Urothelium cell line (cell line): ENCODE data around the gene GGTLC2.
"Not testable (repeated sequence)": the region's sequence is repeated elsewhere in the genome, so short reads cannot be mapped to it uniquely, and the experiment has no call there.

Source experiments
- DNase-seq: peaks from one replicate; pipeline ENCODE4 v3.0.0; 2011; ENCODE audit warnings: low spot score, mixed read lengths
- FAIRE-seq: peaks from 2 replicates; lab custom pipeline; 2011; peaks lifted over from hg19 to GRCh38; lab: Jason Lieb, UNC

The GGTLC2 gene

DNA sequence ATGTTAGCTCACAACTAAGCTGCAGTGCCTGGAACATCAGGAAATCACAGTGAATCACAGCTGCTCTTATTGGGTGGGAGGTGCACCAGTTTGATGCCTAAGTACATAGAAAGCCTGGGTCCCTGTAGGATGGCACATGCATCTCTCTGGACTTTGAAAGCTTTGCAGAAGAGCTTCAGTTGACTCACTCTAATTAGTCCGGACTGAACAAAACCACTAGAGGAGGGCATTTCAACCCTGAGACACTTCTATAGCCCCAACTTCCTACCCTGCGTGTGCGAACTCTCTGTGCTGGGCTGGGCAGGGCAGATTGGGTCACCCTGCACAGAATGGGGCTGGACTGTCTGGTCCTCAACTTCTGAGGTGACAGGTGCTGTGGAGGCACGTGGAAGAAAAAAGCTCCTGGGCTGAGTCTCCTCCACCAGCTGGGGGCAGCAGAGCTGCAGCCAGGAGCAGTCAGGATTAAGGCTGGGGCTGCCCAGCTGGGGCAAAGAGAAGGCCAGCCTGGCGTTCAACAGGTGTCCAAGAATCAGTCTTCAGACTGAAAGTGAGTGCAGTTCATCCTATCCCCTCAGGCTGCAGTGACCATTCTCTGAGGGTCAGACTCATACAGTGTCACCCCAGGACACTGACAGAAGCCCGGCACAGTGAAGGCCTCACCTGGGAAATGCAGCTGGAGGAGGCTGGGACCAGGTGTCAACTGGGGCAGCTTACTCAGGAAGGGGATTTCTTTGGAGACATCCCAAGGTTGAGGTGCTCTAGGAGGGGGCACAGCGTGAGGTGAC, 22.1 kb downstream of the GGTLC2 start:
- DNase-seq (peak; percentile 33), FAIRE-seq (peak; percentile 82)

DNA sequence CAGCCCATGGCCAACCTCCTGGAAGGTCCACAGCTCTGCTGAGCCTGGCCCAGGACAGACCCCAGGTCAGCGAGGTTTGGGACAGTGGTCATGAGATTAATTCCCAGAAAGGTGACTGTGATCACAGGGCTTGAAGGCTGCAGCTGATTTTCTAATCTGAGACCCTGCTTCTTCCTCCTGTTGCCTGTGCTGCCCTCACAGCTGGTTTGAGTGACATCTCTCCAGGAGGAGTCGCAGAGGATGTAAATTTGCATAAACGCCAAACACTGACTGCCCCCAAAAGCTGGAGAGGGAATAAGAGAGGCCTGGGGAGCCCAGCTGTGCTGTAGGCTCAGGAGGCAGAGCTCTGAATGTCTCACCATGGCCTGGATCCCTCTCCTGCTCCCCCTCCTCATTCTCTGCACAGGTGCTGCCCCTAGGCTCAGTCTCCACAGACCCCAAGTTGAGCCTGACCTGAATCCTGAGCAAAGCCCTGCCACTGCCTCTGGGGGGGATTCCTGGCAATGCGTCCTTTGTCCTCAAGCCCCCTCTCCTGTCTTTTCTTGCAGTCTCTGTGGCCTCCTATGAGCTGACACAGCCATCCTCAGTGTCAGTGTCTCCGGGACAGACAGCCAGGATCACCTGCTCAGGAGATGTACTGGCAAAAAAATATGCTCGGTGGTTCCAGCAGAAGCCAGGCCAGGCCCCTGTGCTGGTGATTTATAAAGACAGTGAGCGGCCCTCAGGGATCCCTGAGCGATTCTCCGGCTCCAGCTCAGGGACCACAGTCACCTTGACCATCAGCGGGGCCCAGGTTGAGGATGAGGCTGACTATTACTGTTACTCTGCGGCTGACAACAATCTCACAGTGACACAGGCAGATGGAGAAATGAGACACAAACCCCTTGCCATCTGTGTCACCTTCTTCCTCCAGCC, 23.8 kb downstream of the GGTLC2 start:
- DNase-seq (no peak), FAIRE-seq (no peak)

- no peak for FAIRE-seq
Measured at GRCh38 chr22:22669093-22669492, 24.7 kb downstream of the GGTLC2 start.

GRCh38 chr22:22670076-22670795, 25.8 kb downstream of the GGTLC2 start:
- no peak for FAIRE-seq

More at GRCh38 chr22:22669093-22669492, 24.7 kb downstream of the GGTLC2 start:
- no peak for DNase-seq

GRCh38 chr22:22671506-22671905, 27.1 kb downstream of the GGTLC2 start:
- FAIRE-seq (no peak), DNase-seq (no peak)

More at GRCh38 chr22:22670076-22670795, 25.8 kb downstream of the GGTLC2 start:
- no peak for DNase-seq

DNA sequence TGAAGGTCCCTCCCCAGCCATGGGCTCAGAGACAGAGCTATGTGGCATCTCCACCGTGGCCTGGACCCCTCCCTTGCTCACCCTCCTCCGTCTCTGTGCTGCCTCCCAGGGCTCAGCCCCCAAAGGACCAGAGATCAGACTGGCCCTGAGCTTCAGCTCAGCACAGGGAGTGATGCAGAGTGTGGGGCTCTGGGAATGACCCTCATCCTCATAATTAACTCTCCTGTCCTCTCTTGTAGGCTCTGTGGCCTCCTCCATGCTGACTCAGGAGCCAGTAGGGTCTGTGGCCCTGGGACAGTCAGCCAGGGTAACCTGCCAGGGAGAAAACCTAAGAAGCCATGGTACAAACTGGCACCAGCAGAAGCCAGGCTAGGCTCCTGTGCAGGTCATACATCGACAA, 28.7 kb downstream of the GGTLC2 start:
- FAIRE-seq (no peak), DNase-seq (no peak)

GRCh38 chr22:22673628-22674027, 29.2 kb downstream of the GGTLC2 start:
- DNase-seq (no peak), FAIRE-seq (peak; percentile 74)

- no peak for DNase-seq
- FAIRE-seq: no peak
Measured at GRCh38 chr22:22674467-22674866, 30.1 kb downstream of the GGTLC2 start.

DNA sequence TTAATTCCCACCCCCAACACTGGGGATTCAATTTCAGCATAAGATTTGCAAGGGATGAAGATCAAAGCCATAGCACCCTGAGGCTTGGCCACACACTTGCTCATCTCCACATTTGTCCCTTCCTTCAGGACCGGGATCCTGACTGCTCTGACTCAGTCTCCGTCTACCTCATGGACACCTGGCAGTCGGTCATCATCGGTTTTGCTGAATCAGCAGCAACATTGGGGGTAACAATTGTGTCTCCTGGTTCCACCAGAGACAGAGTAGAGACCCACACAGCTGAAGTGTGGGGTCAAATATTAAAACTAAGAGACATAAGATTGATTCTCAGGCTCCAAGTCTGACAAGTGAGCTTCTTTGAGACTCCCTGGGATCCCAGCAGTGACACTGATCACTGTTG, 34.6 kb downstream of the GGTLC2 start:
- DNase-seq (no peak), FAIRE-seq (no peak)

GRCh38 chr22:22680396-22680795, 36.0 kb downstream of the GGTLC2 start:
- no peak for DNase-seq
- FAIRE-seq: no peak

DNA sequence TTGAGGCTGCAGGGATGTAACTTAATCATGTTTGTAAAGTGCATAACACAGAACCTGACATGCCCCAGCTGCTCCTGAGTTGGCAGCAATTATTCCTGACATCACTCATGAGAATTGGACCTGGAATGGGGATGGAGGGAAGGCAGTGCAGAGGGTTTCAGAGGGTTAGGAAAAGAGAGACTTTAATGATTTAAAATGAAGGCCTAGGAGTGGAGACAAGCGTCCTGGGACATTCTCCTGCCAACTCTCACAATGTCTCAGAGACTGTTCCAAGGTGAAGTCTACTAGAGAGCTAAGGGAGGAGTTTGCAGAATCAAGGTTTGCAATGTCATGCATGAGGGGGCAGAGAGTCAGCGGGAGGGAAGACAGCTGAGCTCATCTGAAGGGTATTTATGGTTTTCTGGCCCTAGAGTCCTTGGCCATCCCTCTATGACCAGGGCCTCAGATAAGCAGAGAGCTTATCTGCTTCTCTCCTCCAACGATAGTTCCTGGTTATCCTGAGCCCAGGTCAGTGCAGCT, 36.9 kb downstream of the GGTLC2 start:
- FAIRE-seq (peak; percentile 59), DNase-seq (peak; percentile 54)

DNA sequence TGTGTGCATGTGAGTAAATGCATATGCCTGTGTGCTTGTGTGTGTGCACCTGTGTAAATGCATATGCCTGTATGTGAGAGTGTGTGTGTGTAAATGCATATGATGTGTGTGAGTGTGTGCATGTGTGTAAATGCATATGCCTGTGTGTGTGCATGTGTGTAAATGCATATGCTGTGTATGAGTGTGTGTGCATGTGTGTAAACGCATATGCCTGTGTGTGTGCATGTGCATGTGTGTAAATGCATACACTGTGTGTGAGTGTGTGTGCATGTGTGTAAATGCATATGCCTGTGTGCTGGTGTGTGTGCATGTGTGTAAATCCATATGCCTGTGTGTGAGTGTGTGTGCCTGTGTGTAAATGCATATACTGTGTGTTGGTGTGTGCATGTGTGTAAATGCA, 37.8 kb downstream of the GGTLC2 start:
- no peak for DNase-seq
- FAIRE-seq: no peak

DNA sequence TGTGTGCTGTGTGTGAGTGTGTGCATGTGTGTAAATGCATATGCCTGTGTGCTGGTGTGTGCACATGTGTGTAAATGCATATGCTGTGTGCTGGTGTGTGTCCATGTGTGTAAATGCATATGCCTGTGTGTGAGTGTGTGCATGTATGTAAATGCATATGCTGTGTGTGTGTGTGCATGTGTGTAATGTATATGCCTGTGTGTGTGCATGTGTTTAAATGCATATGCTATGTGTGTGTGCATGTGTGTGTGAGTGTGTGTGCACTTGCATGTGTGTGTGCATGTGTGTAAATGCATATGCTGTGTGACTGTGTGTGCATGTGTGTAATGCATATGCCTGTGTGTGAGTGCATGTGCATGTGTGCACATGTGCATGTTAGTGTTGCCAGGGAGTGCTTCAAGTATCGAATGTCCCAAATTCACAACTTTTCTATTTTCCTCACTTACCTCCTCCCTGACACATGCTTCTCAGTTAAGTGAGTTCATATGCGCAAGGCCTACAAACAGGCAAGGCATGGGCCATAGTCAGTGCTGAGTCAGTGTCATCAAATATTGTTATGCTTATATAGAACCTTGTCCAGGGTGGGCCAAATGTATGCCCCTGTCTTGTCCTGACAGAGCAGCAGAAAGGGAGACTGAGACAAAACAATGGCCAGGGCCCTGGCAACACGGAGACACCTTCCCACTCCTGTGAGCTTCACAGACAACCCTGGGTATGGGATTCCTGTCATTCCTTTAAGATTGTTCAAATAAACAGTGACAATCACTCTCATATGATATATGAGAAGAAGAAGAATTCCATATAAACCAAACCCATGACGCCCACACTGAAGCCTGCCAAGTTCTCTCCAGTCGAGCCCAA, 38.6 kb downstream of the GGTLC2 start:
- FAIRE-seq (no peak), DNase-seq (peak; percentile 71)

DNA sequence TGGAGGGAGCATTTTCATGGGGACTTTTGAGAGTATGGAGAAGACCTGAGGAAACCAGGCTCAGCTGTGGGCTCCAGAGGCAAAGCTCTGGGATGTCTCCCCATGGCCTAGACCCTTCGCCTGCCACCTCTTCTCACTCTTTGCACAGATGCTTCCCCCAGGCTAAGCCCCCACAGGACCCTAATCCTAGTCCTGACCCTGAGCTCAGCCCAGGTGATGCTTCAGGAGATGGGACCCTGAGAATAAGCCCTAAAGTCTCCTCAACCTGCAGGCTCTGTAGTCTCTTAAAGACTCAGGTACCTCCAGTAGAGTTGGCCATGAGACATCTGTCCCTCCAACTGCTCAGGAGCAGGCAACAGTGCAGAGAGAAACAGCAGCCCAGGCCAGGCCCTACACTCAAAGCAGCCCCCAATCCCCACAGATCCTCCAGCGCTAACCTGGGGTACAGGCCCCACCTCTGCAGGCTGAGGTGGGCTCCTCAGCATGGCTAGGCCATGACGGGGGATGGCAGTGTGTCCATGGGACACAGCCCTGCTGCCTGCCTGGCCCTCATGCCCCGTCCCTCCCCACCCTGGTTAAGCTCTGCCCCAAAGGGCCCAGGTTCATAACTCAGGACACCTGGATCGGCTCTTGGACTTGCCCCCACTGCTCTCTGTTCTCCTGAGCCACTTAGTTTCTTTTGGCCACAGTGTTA, 39.4 kb downstream of the GGTLC2 start:
- DNase-seq (no peak), FAIRE-seq (no peak)

DNA sequence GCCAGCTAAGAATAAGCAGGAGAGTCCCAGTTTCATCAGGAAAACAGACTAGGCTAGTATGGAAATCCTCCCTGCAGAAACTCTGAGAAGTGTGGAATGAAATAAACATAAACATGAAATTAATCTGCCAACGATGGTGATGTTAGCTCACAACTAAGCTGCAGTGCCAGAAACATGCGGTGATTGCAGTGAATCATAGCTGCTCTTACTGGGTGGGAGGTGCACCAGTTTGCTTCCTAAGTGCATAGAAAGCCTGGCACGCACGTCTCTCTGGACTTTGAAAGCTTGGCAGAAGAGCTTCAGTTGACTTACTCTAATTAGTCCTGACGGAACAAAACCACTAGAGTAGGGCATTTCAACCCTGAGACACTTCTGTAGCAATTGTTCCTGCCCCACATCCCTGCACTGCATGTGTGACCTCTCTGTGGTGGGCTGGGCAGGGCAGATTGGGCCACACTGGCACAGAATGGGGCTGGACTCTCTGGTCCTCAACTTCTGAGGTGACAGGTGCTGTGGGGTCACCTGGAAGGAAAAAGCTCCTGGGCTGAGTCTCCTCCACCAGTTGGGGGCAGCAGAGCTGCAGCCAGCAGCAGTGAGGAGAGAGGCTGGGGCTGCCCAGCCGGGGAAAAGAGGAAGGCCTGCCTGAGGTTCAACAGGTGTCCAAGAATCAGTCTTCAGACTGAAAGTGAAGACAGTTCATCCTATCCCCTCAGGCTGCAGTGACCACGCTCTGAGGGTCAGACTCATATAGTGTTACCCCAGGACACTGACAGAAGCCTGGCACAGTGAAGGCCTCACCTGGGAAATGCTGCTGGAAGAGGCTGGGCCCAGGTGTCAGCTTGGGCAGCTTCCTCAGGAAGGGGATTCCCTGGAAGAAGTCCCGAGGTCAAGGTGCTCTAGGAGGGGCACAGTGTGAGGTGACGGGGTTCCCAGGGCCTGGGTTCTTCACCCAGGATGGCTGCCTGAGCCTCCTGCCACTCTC, 40.5 kb downstream of the GGTLC2 start:
- peak; percentile 81 for FAIRE-seq
- peak; percentile 41 for DNase-seq

GRCh38 chr22:22685586-22685985, 41.2 kb downstream of the GGTLC2 start:
- DNase-seq (no peak), FAIRE-seq (peak; percentile 17)

DNA sequence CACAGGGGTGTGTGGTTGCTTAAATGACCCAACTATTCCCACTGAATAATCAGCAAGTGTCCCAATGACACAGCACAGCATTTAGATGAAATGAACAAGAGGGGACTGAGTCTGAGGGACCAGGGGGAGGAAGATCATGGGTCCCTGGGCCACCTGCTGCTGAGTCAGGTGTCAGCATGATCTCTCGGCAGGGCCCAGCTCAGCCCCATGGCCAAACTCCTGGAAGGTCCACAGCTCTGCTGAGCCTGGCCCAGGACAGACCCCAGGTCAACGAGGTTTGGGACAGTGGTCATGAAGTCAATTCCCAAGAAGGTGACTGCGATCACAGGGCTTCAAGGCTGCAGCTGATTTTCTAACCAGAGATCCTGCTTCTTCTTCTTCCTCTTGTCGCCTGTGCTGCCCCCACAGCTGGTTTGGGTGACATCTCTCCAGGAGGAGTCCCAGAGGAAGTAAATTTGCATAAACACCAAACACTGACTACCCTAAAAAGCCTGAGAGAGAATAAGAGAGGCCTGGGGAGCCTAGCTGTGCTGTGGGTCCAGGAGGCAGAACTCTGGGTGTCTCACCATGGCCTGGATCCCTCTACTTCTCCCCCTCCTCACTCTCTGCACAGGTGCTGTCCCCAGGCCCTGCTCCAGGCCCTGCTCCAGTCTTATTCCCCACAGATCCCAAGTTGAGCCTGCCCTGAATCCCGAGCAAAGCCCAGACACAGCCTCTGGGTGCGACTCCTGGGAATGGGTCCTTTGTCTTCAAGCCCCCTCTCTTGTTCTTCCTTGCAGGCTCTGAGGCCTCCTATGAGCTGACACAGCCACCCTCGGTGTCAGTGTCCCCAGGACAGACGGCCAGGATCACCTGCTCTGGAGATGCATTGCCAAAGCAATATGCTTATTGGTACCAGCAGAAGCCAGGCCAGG, 42.0 kb downstream of the GGTLC2 start:
- not testable (repeated sequence) for DNase-seq, FAIRE-seq
